Measurements from ENCODE around the gene AOC1. TPM values are rescaled to one million over a fixed set of nuclear protein-coding genes. Genes with fewer than 3 reads are reported as not detected.
A peak's percentile ranks its signal among the peaks of the same experiment; 100 is the strongest.

The AOC1 gene
- total RNA-seq, 2 experiments from 2014 or later, result not detected

- Mint-ChIP-seq H3K4me1 (peaks cover 3% of the 10 kb centered on the region), H3K9me3 (peaks cover 10% of the 10 kb centered on the region), H3K27me3 (peaks cover 66% of the 10 kb centered on the region), H3K36me3 (ENCODE audit: low read depth) (no peaks in the 10 kb centered on the region), H3K27ac (no peak overlapping the region), H3K4me3 (no peak overlapping the region)
- ChIA-PET POLR2A (no interaction called here), CTCF (no interaction called here)
- no peak for DNase-seq
Measured at GRCh38 chr7:150874401-150875198, 22.3 kb downstream of the AOC1 start.

- H3K4me3 Mint-ChIP-seq, result no peak overlapping the region
- no peak overlapping the region for H3K27ac Mint-ChIP-seq
- CTCF ChIA-PET, result interaction anchor here (0.6 to 1.6 kb wide), 4 partner anchors 8 to 175 kb away, joined by 3 to 5 read pairs (median 4); no protein-coding TSS in a partner anchor
- no peak for DNase-seq
- peaks cover 3% of the 10 kb centered on the region for H3K4me1 Mint-ChIP-seq
- POLR2A ChIA-PET, result no interaction called here
- H3K36me3 Mint-ChIP-seq (ENCODE audit: low read depth), result peaks cover 1% of the 10 kb centered on the region
- peaks cover 21% of the 10 kb centered on the region for H3K9me3 Mint-ChIP-seq
- H3K27me3 Mint-ChIP-seq, result peaks cover 62% of the 10 kb centered on the region
Measured at GRCh38 chr7:150875791-150876190, 23.5 kb downstream of the AOC1 start.

- Mint-ChIP-seq H3K27me3 (peaks cover 59% of the 10 kb centered on the region), H3K9me3 (peaks cover 20% of the 10 kb centered on the region), H3K36me3 (ENCODE audit: low read depth) (peaks cover 5% of the 10 kb centered on the region), H3K27ac (peak overlapping the region; percentile 58), H3K4me3 (no peak overlapping the region), H3K4me1 (peaks cover 3% of the 10 kb centered on the region)
- CTCF ChIA-PET, result interaction anchor here (1.0 to 1.6 kb wide), 4 partner anchors 9 to 21 kb away, joined by 3 to 5 read pairs (median 4); no protein-coding TSS in a partner anchor
- peak; percentile 40 for DNase-seq
- POLR2A ChIA-PET, result no interaction called here
Measured at GRCh38 chr7:150876817-150877526, 24.7 kb downstream of the AOC1 start.

- Mint-ChIP-seq H3K4me3 (no peak overlapping the region), H3K27me3 (peaks cover 63% of the 10 kb centered on the region), H3K36me3 (ENCODE audit: low read depth) (peaks cover 5% of the 10 kb centered on the region), H3K9me3 (peaks cover 22% of the 10 kb centered on the region), H3K4me1 (peaks cover 3% of the 10 kb centered on the region), H3K27ac (no peak overlapping the region)
- CTCF ChIA-PET, result interaction anchor here (1.1 to 2.7 kb wide), 5 partner anchors 8 to 41 kb away, joined by 3 to 10 read pairs (median 3); no protein-coding TSS in a partner anchor
- POLR2A ChIA-PET, result no interaction called here
- no peak for DNase-seq
Measured at GRCh38 chr7:150877536-150877935, 25.2 kb downstream of the AOC1 start.

- no peak for DNase-seq
- H3K36me3 Mint-ChIP-seq (ENCODE audit: low read depth), result peaks cover 5% of the 10 kb centered on the region
- peaks cover 22% of the 10 kb centered on the region for H3K9me3 Mint-ChIP-seq
- ChIA-PET POLR2A (no interaction called here), CTCF (interaction anchor here (0.6 to 2.7 kb wide), 4 partner anchors 10 to 435 kb away, joined by 3 to 10 read pairs (median 4); no protein-coding TSS in a partner anchor)
- peaks cover 3% of the 10 kb centered on the region for H3K4me1 Mint-ChIP-seq
- peaks cover 67% of the 10 kb centered on the region for H3K27me3 Mint-ChIP-seq
- no peak overlapping the region for H3K4me3 Mint-ChIP-seq
- H3K27ac Mint-ChIP-seq, result no peak overlapping the region
Measured at GRCh38 chr7:150879345-150879744, 27.0 kb downstream of the AOC1 start.

- ChIA-PET CTCF (no interaction called here), POLR2A (interaction anchor here (0.5 kb wide), 1 partner anchor 125 kb away, joined by 3 read pairs; no protein-coding TSS in a partner anchor)
- Mint-ChIP-seq H3K4me3 (no peak overlapping the region), H3K9me3 (peaks cover 32% of the 10 kb centered on the region), H3K36me3 (ENCODE audit: low read depth) (peaks cover 5% of the 10 kb centered on the region), H3K4me1 (peaks cover 3% of the 10 kb centered on the region), H3K27me3 (peaks cover 54% of the 10 kb centered on the region), H3K27ac (no peak overlapping the region)
- DNase-seq, result no peak
Measured at GRCh38 chr7:150881189-150881588, 28.9 kb downstream of the AOC1 start.

- POLR2A ChIA-PET, result no interaction called here
- peaks cover 10% of the 10 kb centered on the region for H3K27me3 Mint-ChIP-seq
- H3K4me1 Mint-ChIP-seq, result no peaks in the 10 kb centered on the region
- H3K9me3 Mint-ChIP-seq, result peaks cover 4% of the 10 kb centered on the region
- CTCF ChIA-PET, result interaction anchor here (0.6 kb wide), 1 partner anchor 117 kb away, joined by 3 read pairs; no protein-coding TSS in a partner anchor
- no peak overlapping the region for H3K27ac Mint-ChIP-seq
- H3K4me3 Mint-ChIP-seq, result no peak overlapping the region
- H3K36me3 Mint-ChIP-seq (ENCODE audit: low read depth), result no peaks in the 10 kb centered on the region
- DNase-seq, result no peak
Measured at GRCh38 chr7:150890853-150891584, 38.7 kb downstream of the AOC1 start.

- ChIA-PET CTCF (interaction anchor here (0.6 to 0.9 kb wide), 2 partner anchors 17 to 117 kb away, joined by 3 to 4 read pairs; no protein-coding TSS in a partner anchor), POLR2A (no interaction called here)
- H3K9me3 Mint-ChIP-seq, result peaks cover 4% of the 10 kb centered on the region
- no peak for DNase-seq
- no peaks in the 10 kb centered on the region for H3K4me1 Mint-ChIP-seq
- H3K4me3 Mint-ChIP-seq, result no peak overlapping the region
- H3K27me3 Mint-ChIP-seq, result peaks cover 12% of the 10 kb centered on the region
- H3K36me3 Mint-ChIP-seq (ENCODE audit: low read depth), result no peaks in the 10 kb centered on the region
- no peak overlapping the region for H3K27ac Mint-ChIP-seq
Measured at GRCh38 chr7:150891740-150892139, 39.4 kb downstream of the AOC1 start.

- ChIA-PET POLR2A (no interaction called here), CTCF (interaction anchor here (1.2 kb wide), 1 partner anchor 13 kb away, joined by 3 read pairs; no protein-coding TSS in a partner anchor)
- DNase-seq, result no peak
- no peaks in the 10 kb centered on the region for H3K36me3 Mint-ChIP-seq (ENCODE audit: low read depth)
- H3K27me3 Mint-ChIP-seq, result peaks cover 27% of the 10 kb centered on the region
- no peak overlapping the region for H3K27ac Mint-ChIP-seq
- H3K4me3 Mint-ChIP-seq, result no peak overlapping the region
- peaks cover 4% of the 10 kb centered on the region for H3K9me3 Mint-ChIP-seq
- H3K4me1 Mint-ChIP-seq, result peaks cover 4% of the 10 kb centered on the region
Measured at GRCh38 chr7:150895809-150896208, 43.5 kb downstream of the AOC1 start.

GRCh38 chr7:150896562-150897209 is 44.4 kb downstream of the AOC1 start:
- no peak for DNase-seq
- Mint-ChIP-seq H3K9me3 (peaks cover 4% of the 10 kb centered on the region), H3K4me3 (no peak overlapping the region), H3K27me3 (peaks cover 30% of the 10 kb centered on the region), H3K27ac (no peak overlapping the region), H3K36me3 (ENCODE audit: low read depth) (no peaks in the 10 kb centered on the region), H3K4me1 (peaks cover 4% of the 10 kb centered on the region)
- POLR2A ChIA-PET, result no interaction called here
- CTCF ChIA-PET, result interaction anchor here (0.8 to 1.2 kb wide), 2 partner anchors 12 to 122 kb away, joined by 3 read pairs; no protein-coding TSS in a partner anchor

GRCh38 chr7:150897502-150898474 is 45.5 kb downstream of the AOC1 start:
- no peak overlapping the region for H3K4me3 Mint-ChIP-seq
- H3K9me3 Mint-ChIP-seq, result peaks cover 4% of the 10 kb centered on the region
- H3K27me3 Mint-ChIP-seq, result peaks cover 39% of the 10 kb centered on the region
- H3K27ac Mint-ChIP-seq, result peak overlapping the region; percentile 21
- no peaks in the 10 kb centered on the region for H3K36me3 Mint-ChIP-seq (ENCODE audit: low read depth)
- ChIA-PET CTCF (interaction anchor here (0.6 to 1.9 kb wide), 18 partner anchors 9 to 371 kb away, joined by 3 to 9 read pairs (median 4); no protein-coding TSS in a partner anchor), POLR2A (no interaction called here)
- H3K4me1 Mint-ChIP-seq, result peaks cover 4% of the 10 kb centered on the region
- DNase-seq, result no peak
